NCI-H1436 (cell line): ENCODE results near the gene KRTAP9-3.
"Not testable (repeated sequence)": the region's sequence is repeated elsewhere in the genome, so short reads cannot be mapped to it uniquely, and the experiment has no call there.

Experiments
- DNase-seq: peaks from one replicate; lab custom pipeline; 2025; lab: John Stamatoyannopoulos, UW

The KRTAP9-3 gene, protein sequence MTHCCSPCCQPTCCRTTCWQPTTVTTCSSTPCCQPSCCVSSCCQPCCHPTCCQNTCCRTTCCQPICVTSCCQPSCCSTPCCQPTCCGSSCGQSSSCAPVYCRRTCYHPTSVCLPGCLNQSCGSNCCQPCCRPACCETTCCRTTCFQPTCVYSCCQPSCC

GRCh38 chr17:41232399-41233105 is at the start of gene KRTAP9-3:
TSS of gene KRTAP9-3 (plus strand) at chr17:41232449. CDS start at chr17:41232502, 53 bp downstream.
- DNase-seq: not testable (repeated sequence)

DNA sequence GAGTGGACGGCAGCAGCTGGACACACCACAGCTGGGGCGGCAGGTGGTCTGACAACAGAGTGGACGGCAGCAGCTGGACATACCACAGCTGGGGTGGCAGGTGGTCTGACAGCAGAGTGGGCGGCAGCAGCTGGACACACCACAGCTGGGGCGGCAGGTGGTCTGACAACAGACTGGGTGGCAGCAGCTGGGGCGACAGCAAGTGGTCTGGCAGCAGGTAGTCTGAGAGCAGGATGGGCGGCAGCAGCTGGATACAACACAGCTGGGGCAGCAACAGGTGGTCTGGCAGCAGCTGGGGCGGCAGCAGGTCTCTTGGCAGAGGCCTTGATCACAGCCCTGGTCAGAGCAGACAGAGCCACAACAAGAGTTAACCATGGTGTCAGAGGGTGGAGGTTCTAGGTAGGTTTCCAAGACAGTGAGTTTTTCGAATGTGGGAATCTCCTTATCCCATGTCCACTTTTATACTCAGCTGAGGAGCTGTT is 47.7 kb upstream of the KRTAP9-3 start, which contains the start of gene KRTAP4-1:
Gene KRTAP4-1, minus strand, starts transcription at position 432 of the 482 bp plus-strand sequence. Its CDS starts 57 bp downstream, at position 375.
- no peak for DNase-seq

- DNase-seq: no peak
Measured at GRCh38 chr17:41185001-41185400, 47.2 kb upstream of the KRTAP9-3 start.

- no peak for DNase-seq
Measured at GRCh38 chr17:41186872-41187271, 45.4 kb upstream of the KRTAP9-3 start.

- DNase-seq: not testable (repeated sequence)
Measured at GRCh38 chr17:41189837-41190318, 42.4 kb upstream of the KRTAP9-3 start, which contains the start of gene KRTAP9-1. TSS of gene KRTAP9-1 (plus strand) at chr17:41189887. CDS start at chr17:41189887, 0 bp downstream.

DNA sequence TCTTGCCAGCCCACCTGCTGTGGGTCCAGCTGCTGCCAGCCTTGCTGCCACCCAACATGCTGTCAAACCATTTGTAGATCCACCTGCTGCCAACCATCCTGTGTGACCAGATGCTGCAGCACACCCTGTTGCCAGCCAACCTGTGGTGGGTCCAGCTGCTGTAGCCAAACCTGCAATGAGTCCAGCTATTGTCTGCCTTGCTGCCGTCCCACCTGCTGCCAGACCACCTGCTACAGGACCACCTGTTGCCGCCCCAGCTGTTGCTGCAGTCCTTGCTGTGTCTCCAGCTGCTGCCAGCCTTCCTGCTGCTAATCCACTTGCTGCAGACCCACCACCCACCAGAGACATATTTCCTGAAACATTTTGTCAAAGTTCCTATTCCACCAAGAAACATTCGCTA is 41.9 kb upstream of the KRTAP9-3 start:
- no peak for DNase-seq

- no peak for DNase-seq
Measured at GRCh38 chr17:41196068-41196467, 36.2 kb upstream of the KRTAP9-3 start.

DNA sequence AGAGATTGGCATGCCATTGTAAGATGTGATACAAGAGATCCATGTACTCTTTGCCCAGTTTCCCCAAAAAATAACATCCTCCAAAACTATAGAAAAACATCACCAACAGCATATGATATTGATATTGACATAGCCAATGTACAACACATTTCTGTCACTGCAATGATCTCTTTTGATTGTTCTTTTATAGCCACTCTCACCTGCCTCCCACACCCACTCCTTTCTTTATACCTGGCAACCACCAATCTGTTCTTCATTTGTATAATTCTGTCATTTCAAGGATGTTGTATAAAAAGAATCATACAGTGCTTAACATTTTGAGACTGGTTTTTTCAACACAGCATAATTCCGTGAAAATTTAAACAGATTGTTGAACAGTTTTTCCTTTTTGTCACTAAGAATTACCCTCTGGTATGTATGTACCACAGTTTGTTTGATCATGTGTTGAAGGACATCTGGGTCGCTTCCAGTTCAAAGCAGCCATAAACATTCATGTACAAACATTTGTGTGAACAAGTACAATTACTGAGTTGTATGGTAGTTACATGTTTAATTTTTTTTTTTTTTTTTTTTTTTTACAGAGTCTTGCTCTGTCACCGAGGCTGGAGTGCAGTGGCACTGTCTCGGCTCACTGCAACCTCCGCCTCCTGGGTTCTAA is 32.7 kb upstream of the KRTAP9-3 start:
- no peak for DNase-seq

DNA sequence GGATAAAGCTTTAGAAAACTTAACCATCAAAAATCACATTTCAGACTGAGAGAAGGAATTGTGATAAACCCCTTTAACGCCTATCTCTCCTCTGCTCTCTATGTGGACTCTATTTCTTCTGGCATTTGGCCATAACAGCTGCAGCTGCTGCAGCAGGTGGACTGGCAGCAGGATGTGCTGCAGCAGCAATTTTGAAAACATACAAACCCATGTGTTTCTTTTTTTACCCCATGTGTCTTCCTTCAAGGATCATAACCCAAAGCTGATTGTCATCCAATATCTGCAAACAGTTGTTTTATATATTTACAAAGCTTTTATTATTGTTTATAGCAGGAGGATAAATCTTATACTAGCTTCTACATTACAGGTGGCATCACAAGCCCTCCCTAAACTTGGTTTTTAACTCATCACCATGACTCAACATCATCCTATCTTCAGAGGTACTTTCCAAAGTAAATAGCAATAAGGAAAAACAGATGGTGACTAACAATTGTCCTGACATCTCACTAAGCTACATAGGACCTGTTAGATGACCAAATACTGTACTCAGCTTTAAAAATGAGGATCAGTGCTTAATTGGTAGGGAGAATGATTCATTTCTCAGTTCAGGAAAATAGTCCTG is 20.3 kb upstream of the KRTAP9-3 start:
- DNase-seq: peak; percentile 62

DNA sequence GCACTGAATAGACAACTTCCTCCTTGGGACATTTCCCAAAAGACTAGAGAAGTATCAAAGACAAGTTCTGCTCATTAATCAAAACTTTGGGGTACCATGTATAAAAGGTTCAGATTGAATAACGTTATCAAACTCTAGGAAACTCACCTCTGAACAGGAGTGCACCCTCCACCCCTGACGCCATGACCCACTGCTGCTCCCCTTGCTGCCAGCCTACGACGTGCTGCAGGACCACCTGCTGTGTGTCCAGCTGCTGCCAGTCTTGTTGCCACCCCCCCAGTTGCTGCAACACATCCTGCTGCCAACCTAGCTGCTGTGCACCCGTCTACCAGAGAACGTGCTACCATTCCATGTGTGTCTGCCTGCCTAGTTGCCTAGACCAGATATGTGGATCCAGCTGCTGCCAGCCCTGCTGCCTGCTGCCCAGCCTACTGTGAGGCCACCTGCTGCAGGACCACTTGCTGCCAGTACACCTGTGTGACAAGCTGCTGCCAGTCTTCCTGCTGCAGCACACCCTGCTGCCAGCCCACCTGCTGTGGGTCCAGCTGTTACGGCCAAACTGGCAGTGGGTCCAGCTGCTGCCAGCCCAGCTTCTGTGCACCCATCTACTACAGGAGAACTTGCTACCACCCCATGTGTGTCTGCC is 19.6 kb upstream of the KRTAP9-3 start:
- DNase-seq: no peak

GRCh38 chr17:41215681-41216080 is 16.6 kb upstream of the KRTAP9-3 start:
- DNase-seq: no peak

- no peak for DNase-seq
Measured at GRCh38 chr17:41223821-41224220, 8.4 kb upstream of the KRTAP9-3 start.

GRCh38 chr17:41226051-41226450 is 6.2 kb upstream of the KRTAP9-3 start:
- no peak for DNase-seq

DNA sequence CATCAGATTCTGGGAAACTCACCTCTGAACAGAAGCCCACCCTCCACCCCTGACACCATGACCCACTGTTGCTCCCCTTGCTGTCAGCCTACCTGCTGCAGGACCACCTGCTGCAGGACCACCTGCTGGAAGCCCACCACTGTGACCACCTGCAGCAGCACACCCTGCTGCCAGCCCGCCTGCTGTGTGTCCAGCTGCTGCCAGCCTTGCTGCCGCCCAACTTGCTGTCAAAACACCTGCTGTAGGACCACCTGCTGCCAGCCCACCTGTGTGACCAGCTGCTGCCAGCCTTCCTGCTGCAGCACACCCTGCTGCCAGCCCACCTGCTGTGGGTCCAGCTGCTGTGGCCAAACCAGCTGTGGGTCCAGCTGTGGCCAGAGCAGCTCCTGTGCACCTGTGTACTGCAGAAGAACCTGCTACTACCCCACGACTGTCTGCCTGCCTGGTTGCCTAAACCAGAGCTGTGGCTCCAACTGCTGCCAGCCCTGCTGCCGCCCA is 5.6 kb upstream of the KRTAP9-3 start, which contains the start of gene KRTAP9-2:
Gene KRTAP9-2, plus strand, starts transcription at position 51 of the 498 bp plus-strand sequence. Its CDS starts 7 bp downstream, at position 58.
- not testable (repeated sequence) for DNase-seq

GRCh38 chr17:41230094-41230493 is 2.2 kb upstream of the KRTAP9-3 start:
- no peak for DNase-seq

- no peak for DNase-seq
Measured at GRCh38 chr17:41231731-41232130, 518 bp upstream of the KRTAP9-3 start.

GRCh38 chr17:41237116-41237515 is 4.9 kb downstream of the KRTAP9-3 start:
- DNase-seq: not testable (repeated sequence)

DNA sequence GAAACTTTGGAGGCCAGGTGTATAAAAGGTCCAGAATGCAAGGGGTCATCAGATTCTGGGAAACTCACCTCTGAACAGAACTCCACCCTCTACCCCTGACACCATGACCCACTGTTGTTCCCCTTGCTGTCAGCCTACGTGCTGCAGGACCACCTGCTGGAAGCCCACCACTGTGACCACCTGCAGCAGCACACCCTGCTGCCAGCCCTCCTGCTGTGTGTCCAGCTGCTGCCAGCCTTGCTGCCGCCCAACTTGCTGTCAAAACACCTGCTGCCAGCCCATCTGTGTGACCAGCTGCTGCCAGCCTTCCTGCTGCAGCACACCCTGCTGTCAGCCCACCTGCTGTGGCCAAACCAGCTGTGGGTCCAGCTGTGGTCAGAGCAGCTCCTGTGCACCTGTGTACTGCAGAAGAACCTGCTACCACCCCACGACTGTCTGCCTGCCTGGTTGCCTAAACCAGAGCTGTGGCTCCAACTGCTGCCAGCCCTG is 5.7 kb downstream of the KRTAP9-3 start, which contains the start of gene KRTAP9-8:
Gene KRTAP9-8, plus strand, starts transcription at position 51 of the 489 bp plus-strand sequence. Its CDS starts 53 bp downstream, at position 104.
- not testable (repeated sequence) for DNase-seq

DNA sequence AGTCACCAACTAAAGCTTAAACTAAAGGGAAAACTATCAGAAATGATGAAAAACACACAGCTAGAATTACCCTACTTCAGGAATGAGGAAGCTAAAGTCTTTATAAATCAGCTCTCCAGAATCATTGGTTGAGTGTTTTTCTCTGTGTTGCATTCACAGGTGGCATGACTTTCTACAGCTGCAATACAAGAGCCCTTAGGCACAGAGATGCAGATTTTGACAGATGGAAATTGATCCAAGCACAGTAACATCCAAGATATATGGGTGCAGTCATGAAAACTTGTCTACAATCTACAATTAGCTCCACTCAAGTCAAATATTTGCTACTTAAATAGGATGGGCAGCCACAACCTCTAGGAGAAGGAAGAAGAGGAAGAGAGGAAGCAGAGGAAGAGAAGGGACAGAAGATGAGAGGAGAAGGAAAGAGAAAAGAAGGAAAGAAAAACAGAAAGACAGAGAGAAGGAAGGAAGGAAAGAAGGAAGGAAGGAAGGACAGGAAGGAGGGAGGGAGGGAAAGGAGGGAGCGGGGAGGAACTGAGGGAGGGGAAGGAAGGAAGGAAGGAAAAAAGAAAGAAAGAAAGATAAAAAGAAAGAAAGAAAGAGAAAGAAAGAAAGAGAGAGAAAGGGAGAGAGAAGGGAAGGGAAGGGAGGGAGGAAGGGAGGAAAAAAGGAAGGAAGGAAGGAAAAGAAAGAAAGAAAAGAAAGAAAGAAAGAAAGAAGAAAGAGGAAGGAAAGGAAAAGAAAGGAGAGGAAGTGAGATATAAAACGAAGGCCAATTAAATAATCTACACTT is 14.9 kb downstream of the KRTAP9-3 start:
- DNase-seq: not testable (repeated sequence)

DNA sequence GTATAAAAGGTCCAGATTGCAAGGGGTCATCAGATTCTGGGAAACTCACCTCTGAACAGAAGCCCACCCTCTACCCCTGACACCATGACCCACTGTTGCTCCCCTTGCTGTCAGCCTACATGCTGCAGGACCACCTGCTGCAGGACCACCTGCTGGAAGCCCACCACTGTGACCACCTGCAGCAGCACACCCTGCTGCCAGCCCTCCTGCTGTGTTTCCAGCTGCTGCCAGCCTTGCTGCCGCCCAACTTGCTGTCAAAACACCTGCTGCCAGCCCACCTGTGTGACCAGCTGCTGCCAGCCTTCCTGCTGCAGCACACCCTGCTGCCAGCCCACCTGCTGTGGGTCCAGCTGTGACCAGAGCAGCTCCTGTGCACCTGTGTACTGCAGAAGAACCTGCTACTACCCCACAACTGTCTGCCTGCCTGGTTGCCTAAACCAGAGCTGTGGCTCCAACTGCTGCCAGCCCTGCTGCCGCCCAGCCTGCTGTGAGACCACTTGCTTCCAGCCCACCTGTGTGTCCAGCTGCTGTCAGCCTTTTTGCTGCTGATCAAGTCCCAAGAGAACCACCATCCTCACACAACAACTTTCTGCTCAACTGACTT is 17.5 kb downstream of the KRTAP9-3 start, which contains the start of gene KRTAP9-4:
Gene KRTAP9-4, plus strand, starts transcription at position 51 of the 604 bp plus-strand sequence. Its CDS starts 34 bp downstream, at position 85.
- DNase-seq: not testable (repeated sequence)
